CD14-positive monocyte (primary cell): ENCODE data around the gene CSF2RB. TPM values are rescaled to one million over a fixed set of nuclear protein-coding genes. Genes with fewer than 3 reads are reported as not detected.

Experiments used
- DNase-seq, 3 donors: peaks; one replicate each; pipeline ENCODE4 v3.0.0-alpha.2; 2011 to 2022
- H2AFZ ChIP-seq: 2 replicates; pipeline ENCODE4 v1.6.0; 2012; ENCODE audit warnings: mild to moderate bottlenecking, low read depth, low read length, inconsistent platforms; ENCODE audit not compliant: insufficient read depth, poor library complexity, severe bottlenecking
- H3K27ac ChIP-seq, 2 donors: 1 replicate in 1 of 2; 2 replicates in 1 of 2; pipeline ENCODE4 v1.5.1; 2012 to 2013; ENCODE audit warnings: low read length in 2 of 2, control low read depth in 1 of 2, inconsistent platforms in 1 of 2, low read depth in 1 of 2, mild to moderate bottlenecking in 1 of 2
- H3K27me3 ChIP-seq, 2 donors: one replicate each; pipeline versions ENCODE4 v1.6.0 to v1.6.1; 2011 to 2013; ENCODE audit warnings: low read length in 2 of 2; ENCODE audit not compliant: control insufficient read depth in 2 of 2, insufficient read depth in 2 of 2
- H3K36me3 ChIP-seq, 2 donors: replicated peaks in 1 of 2; 1 replicate in 1 of 2; 2 replicates in 1 of 2; pipeline versions ENCODE4 v1.5.1 to v1.6.1; 2012 to 2013; ENCODE audit warnings: low read length in 2 of 2, control low read depth in 1 of 2, inconsistent platforms in 1 of 2, mild to moderate bottlenecking in 1 of 2; ENCODE audit not compliant: insufficient read depth in 2 of 2, control insufficient read depth in 1 of 2
- H3K4me1 ChIP-seq, 2 donors: 1 replicate in 1 of 2; 2 replicates in 1 of 2; pipeline versions ENCODE4 v1.5.1 to v1.6.1; 2012 to 2013; ENCODE audit warnings: low read length in 2 of 2, control low read depth in 1 of 2, inconsistent platforms in 1 of 2, mild to moderate bottlenecking in 1 of 2, moderate library complexity in 1 of 2; ENCODE audit not compliant: insufficient read depth in 2 of 2, control insufficient read depth in 1 of 2
- H3K4me2 ChIP-seq: replicated peaks from 2 replicates; pipeline ENCODE3; 2012; ENCODE audit warnings: low read length, moderate library complexity, mild to moderate bottlenecking; ENCODE audit not compliant: poor library complexity, severe bottlenecking; ENCODE audit errors: extremely low read depth
- H3K4me3 ChIP-seq, 3 experiments: fragments of 200-600 bp in 1 of 3; sonication (generic) in 1 of 3; replicated peaks in 1 of 3; 1 replicate in 2 of 3; 2 replicates in 1 of 3; pipeline ENCODE4 v1.5.1; 2011 to 2013; ENCODE audit warnings: low read length in 3 of 3, mild to moderate bottlenecking in 3 of 3, control low read depth in 2 of 3, low read depth in 2 of 3, inconsistent platforms in 1 of 3, moderate library complexity in 1 of 3
- H3K79me2 ChIP-seq: 2 replicates; pipeline ENCODE4 v1.6.0; 2012; ENCODE audit warnings: mild to moderate bottlenecking, control low read depth, inconsistent platforms, low read length, moderate library complexity; ENCODE audit not compliant: insufficient read depth
- H3K9ac ChIP-seq: 2 replicates; pipeline ENCODE4 v1.6.0; 2017; ENCODE audit warnings: low read length, mild to moderate bottlenecking; ENCODE audit not compliant: insufficient read depth, poor library complexity, severe bottlenecking
- H3K9me3 ChIP-seq, 2 donors: replicated peaks in 1 of 2; 1 replicate in 1 of 2; 2 replicates in 1 of 2; pipeline versions ENCODE4 v1.5.1 to v1.6.1; 2012 to 2013; ENCODE audit warnings: low read length in 2 of 2, control low read depth in 1 of 2; ENCODE audit not compliant: control insufficient read depth in 1 of 2, insufficient read depth in 1 of 2
- H4K20me1 ChIP-seq: 2 replicates; pipeline ENCODE4 v1.6.0; 2012; ENCODE audit warnings: mild to moderate bottlenecking, low read length, control low read depth, moderate library complexity; ENCODE audit not compliant: insufficient read depth
- H3K27ac Mint-ChIP-seq, 7 donors: one replicate each; pipeline ENCODE4 v1.8.0; 2020; ENCODE audit warnings: mild to moderate bottlenecking in 7 of 7, mixed read lengths in 7 of 7, moderate library complexity in 6 of 7, inconsistent platforms in 2 of 7
- H3K27me3 Mint-ChIP-seq, 3 donors: one replicate each; pipeline ENCODE4 v1.8.0; 2021 to 2022; ENCODE audit warnings: low read depth in 3 of 3, mild to moderate bottlenecking in 3 of 3, mixed read lengths in 3 of 3, moderate library complexity in 3 of 3, inconsistent platforms in 1 of 3
- H3K36me3 Mint-ChIP-seq, 2 donors: one replicate each; pipeline ENCODE4 v1.8.0; 2020; ENCODE audit warnings: mixed read lengths in 2 of 2, inconsistent platforms in 1 of 2, mild to moderate bottlenecking in 1 of 2
- H3K4me1 Mint-ChIP-seq: one replicate; pipeline ENCODE4 v1.8.0; 2020; ENCODE audit warnings: mild to moderate bottlenecking, mixed read lengths
- H3K4me3 Mint-ChIP-seq, 2 donors: one replicate each; pipeline ENCODE4 v1.8.0; 2020; ENCODE audit warnings: mild to moderate bottlenecking in 2 of 2, mixed read lengths in 2 of 2, moderate library complexity in 1 of 2
- H3K9me3 Mint-ChIP-seq, 7 donors: one replicate each; pipeline ENCODE4 v1.8.0; 2020 to 2022; ENCODE audit warnings: mixed read lengths in 7 of 7, mild to moderate bottlenecking in 6 of 7, moderate library complexity in 6 of 7, inconsistent platforms in 2 of 7
- CTCF ChIP-seq: fragments of 200-600 bp; IDR thresholded peaks from one replicate; pipeline ENCODE4 v1.8.0; 2022; ENCODE audit warnings: antibody characterized with exemption, mild to moderate bottlenecking
- WGBS: methylation state at CpG from one replicate; pipeline ENCODE4 v1.1.5; 2013; ENCODE audit warnings: missing lambda C conversion rate; ENCODE audit not compliant: insufficient coverage; 5-methylcytosine and 5-hydroxymethylcytosine counted together
- intact Hi-C, 2 donors: fragments of 100-400 bp; cut with micrococcal nuclease; formaldehyde crosslinking; loops; one replicate each; pipeline versions ENCODE4 v1.15.0 to v1.15.1; 2023
- polyA plus RNA-seq, 3 donors: library from polyadenylated mRNA; depleted of rRNA in 1 of 3; unstranded in 2 of 3; stranded (reverse) in 1 of 3; fragments of 300-500 nt in 2 of 3; fragments of >200 nt in 1 of 3; fragmentation: Illumina TruSeq in 2 of 3; gene quantifications; 1 replicate in 2 of 3; 2 replicates in 1 of 3; pipeline ENCODE4 v1.2.3, GENCODE V29; 2012 to 2021

The CSF2RB gene
- polyA plus RNA-seq, 3 donors: 29.9 to 91.1 (median 52.7) TPM

GRCh38 chr22:36874736-36875135 is 38.7 kb upstream of the CSF2RB start:
- Histone ChIP-seq H3K79me2 (no peaks in the 10 kb centered on the region), H4K20me1 (no peaks in the 10 kb centered on the region), H3K4me3 (no peak overlapping the region), H3K27ac (peak overlapping the region in 1 of 2 donors; percentile 81), H3K36me3 (peaks cover 65 to 82% of the 10 kb centered on the region in 2 donors), H3K9ac (no peak overlapping the region), H3K27me3 (no peaks in the 10 kb centered on the region), H2AFZ (no peak overlapping the region), H3K9me3 (peaks cover under 1 to 5% of the 10 kb centered on the region in 2 donors), H3K4me2 (peak overlapping the region; percentile 49), H3K4me1 (peaks cover 31 to 35% of the 10 kb centered on the region in 2 donors)
- Mint-ChIP-seq H3K9me3 (peaks cover 2 to 7% (median 4%) of the 10 kb centered on the region in 7 donors), H3K4me3 (peak overlapping the region in 1 of 2 donors; percentile 51), H3K4me1 (peaks cover 43% of the 10 kb centered on the region), H3K27ac (peak overlapping the region in 5 of 7 donors; percentile 41 to 91 (median 86)), H3K27me3 (peaks cover 1 to 3% (median 2%) of the 10 kb centered on the region in 3 donors), H3K36me3 (peaks cover 82 to 84% of the 10 kb centered on the region in 2 donors)
- TF ChIP-seq CTCF: no peak
- intact Hi-C loops: loop anchor here in 1 of 2 donors (5.0 kb wide), 1 partner anchor 38 kb away; the partner anchor contains the start of gene CSF2RB
- no CpG with 5 or more reads among the region's 9 CpGs for WGBS
- peak in 1 of 3 donors; percentile 51 for DNase-seq

DNA sequence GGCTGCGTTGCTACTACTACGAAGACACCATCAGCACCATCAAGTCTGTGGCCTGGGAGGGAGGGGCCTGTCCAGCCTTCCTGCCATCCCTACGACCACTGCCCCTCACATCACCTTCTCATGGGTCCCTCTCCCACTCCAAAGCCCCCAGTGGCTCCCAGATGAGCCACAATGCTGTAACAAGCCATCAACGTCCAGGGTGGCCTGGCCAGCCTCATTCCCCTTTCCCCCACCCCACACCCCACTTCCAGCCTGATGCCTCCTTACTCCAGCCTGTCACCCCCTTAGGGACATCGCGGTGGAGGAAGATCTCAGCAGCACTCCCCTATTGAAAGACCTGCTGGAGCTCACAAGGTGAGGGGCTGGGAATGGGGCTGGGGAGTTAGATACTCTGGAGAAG is 37.7 kb upstream of the CSF2RB start:
- peaks cover 1 to 3% (median 2%) of the 10 kb centered on the region in 3 donors for H3K27me3 Mint-ChIP-seq
- peaks cover 72 to 74% of the 10 kb centered on the region in 2 donors for H3K36me3 Mint-ChIP-seq
- peaks cover 43% of the 10 kb centered on the region for H3K4me1 Mint-ChIP-seq
- H3K4me3 ChIP-seq: no peak overlapping the region
- TF ChIP-seq CTCF: no peak
- no peaks in the 10 kb centered on the region for H3K27me3 ChIP-seq
- peaks cover 55 to 72% of the 10 kb centered on the region in 2 donors for H3K36me3 ChIP-seq
- H4K20me1 ChIP-seq: no peaks in the 10 kb centered on the region
- intact Hi-C loops: no loop called here
- H3K9me3 Mint-ChIP-seq: peaks cover 11 to 15% (median 12%) of the 10 kb centered on the region in 7 donors
- H3K9me3 ChIP-seq: peaks cover 9 to 13% of the 10 kb centered on the region in 2 donors
- H3K9ac ChIP-seq: no peak overlapping the region
- no peak for DNase-seq
- peak overlapping the region in 1 of 7 donors; percentile 41 for H3K27ac Mint-ChIP-seq
- peaks cover 31 to 35% of the 10 kb centered on the region in 2 donors for H3K4me1 ChIP-seq
- no peak overlapping the region for H3K27ac ChIP-seq
- H2AFZ ChIP-seq: no peak overlapping the region
- H3K79me2 ChIP-seq: no peaks in the 10 kb centered on the region
- WGBS: 95% methylated on average over 2 of the region's 6 CpGs
- no peak overlapping the region for H3K4me2 ChIP-seq
- H3K4me3 Mint-ChIP-seq: no peak overlapping the region
